NCI-H146 (cell line): ENCODE results near the gene ZNF697.
"Not testable (repeated sequence)": the region's sequence is repeated elsewhere in the genome, so short reads cannot be mapped to it uniquely, and the experiment has no call there.

Experiments used
- DNase-seq: peaks from one replicate; lab custom pipeline; 2025; lab: John Stamatoyannopoulos, UW

Gene ZNF697

GRCh38 chr1:119602169-119602568, 45.9 kb downstream of the ZNF697 start:
- no peak for DNase-seq

DNA sequence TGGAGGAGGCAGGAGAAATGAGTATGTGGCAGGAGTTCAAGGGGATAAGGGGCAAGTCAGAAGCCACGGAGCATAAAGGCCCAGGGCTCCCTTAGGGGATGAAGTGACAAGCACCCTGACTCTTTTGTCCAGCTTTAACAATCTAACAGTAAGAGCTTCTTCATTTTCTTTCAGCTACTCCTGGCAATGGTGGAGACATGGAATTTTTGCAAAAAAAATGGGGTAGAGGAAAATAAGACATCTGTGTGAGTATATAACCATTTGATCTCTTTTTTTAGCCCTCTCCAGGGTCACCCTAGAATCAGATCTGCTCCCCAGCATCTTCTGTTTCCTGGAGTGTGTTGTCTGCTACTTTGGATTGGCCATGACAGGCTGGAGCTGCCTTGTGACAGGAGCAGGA, 47.1 kb downstream of the ZNF697 start:
- DNase-seq: no peak

GRCh38 chr1:119600561-119600960, 47.5 kb downstream of the ZNF697 start:
- no peak for DNase-seq

DNA sequence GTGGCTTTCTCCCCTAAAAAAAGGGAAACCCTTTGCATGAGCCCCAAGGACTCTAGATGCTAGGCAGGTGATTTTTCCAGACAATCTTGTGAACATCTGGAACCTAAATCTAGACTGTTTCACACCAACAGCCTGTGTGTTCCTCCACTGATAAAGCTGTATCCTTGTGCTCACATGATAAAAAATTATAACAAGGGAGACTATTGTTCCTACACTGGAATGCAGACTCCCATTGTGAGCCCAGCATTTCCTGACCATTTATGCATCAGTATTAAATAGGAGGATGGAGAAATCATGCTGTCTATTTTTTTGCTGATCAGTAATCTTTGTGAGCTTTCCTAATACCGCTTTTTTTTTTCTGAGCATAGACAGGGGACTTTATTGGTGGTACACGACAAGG, 52.5 kb downstream of the ZNF697 start:
- DNase-seq: no peak

GRCh38 chr1:119595168-119595567, 52.9 kb downstream of the ZNF697 start:
- DNase-seq: no peak

DNA sequence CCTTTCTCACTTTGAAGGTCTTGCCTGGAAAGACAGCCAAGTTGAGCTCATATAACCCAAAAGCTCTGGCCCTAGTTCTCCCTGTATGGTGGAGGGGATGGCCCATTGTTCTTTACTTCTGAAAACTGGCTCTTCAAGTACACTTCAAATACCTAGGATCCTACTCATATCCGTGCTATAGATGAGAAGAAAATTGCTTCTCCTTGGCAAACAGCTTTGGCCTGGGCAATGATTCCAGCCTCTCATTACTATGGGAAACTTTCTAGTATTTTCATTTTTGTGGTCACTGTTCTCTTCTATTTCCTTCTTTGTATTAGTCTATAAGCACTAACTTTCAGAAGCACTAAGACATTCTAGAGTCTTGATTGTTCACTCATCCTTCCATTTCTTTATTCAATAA, 53.7 kb downstream of the ZNF697 start:
- no peak for DNase-seq

GRCh38 chr1:119593805-119594204, 54.3 kb downstream of the ZNF697 start:
- DNase-seq: no peak

DNA sequence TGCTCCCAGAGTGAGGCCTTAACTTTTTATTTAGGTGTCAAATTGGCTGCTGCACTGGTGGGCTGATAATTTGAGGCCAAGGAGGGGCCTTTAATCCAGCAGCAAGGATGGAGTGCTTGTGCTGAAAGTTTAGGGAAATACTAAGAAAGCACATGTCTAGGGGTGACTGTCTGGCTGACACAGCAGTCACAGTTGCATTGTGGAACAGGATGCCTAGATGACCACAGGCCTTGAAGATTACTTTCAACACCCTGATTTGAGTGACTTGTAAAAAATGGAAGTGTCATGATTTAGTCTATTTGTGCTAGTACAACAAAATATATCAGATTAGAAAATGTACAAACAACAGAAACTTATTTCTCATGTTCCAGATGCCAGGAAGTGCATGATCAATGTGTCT, 57.7 kb downstream of the ZNF697 start:
- no peak for DNase-seq

- no peak for DNase-seq
Measured at GRCh38 chr1:119588621-119589020, 59.4 kb downstream of the ZNF697 start.

GRCh38 chr1:119587341-119587740, 60.7 kb downstream of the ZNF697 start:
- DNase-seq: peak; percentile 91

DNA sequence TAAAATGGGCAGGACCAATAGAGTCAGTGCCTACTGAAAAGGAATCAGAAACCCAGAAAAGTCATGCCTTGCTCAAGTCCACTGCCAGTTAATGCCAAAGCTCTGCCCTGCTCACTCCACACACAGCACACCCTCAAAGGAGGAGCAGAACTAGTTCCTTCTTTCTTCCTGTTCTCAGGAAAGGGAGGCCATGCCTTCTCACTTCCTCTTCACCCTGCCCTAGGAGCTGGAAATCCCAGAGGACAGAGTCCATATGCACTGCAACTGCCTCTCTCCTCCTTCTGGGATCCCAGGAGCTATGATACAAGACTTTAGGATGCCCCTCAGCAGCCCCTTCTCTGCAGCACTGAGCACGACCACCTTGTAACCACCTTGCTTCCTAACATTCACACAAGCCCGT, 62.3 kb downstream of the ZNF697 start:
- DNase-seq: not testable (repeated sequence)

- peak; percentile 53 for DNase-seq
Measured at GRCh38 chr1:119582801-119583200, 65.3 kb downstream of the ZNF697 start.

DNA sequence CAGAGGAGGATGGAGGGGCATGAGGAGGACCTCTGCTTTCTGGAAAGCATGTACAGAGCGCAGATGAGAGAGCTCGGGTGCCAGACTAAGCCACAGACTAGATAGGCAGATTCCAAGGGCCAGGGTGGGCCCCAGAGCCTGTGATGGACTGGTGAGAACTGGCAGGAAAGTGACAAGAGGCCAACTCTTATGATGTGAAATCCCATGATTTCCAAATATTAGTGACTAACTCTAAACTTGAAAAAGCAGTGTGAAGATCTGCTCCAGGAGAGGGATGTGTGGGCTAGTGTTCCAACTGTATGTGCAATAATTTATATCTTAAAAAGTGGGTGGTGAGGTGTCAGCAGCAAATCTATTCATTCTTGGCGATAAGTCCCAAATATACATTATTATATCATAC, 67.0 kb downstream of the ZNF697 start:
- DNase-seq: not testable (repeated sequence)

DNA sequence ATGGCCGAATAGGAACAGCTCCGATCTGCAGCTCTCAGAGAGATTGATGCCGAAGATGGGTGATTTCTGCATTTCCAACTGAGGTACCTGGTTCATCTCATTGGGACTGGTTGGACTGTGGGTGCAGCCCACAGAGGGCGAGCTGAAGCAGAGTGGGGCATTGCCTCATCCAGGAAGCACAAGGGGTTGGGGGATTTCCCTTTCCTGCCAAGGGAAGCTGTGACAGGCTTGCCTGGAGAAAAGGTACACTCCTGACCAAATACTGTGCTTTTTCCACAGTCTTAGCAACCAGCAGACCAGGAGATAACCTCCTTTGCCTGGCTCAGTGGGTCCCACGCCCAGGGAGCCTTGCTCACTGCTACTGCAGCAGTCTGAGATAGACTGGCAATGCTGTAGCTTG, 74.2 kb downstream of the ZNF697 start:
- no peak for DNase-seq

DNA sequence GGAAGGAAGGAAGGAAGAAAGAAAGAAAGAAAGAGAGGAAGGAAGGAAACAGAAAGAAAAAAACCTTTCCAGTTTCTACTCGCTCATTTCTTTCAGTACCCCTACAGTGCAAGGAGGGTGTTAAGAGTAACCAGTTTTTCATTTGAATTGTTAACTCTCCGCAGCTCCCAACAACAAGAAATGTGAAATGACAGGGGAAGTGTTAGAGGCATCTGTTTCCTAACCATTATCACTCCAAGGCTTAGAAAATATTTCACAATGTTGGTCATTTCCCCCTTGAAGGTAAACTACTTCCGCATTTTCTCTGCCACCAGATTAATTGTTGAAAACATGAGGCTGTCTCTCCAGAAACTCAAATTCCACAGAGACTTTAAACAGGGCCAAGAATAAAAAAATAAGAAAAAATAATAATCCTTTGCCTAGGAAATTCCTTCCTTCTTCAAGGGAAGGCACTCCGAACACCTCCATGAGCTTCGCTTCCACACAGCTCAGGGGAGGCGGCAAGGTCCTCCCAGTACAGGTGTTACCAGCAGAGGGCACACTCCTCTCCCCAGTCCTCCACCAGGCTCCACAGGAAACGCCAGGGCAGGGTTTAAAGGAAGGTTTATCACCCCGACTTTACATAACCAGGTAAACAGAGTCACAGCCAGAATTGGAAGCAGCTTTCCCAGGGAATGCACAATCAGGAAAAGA, 78.0 kb downstream of the ZNF697 start:
- DNase-seq: not testable (repeated sequence)
